Keratinocyte (primary cell): ENCODE results near the gene CCDC88A. TPM values are rescaled to one million over a fixed set of nuclear protein-coding genes. Genes with fewer than 3 reads are reported as not detected.

ENCODE experiments used
- DNase-seq: peaks from one replicate; pipeline ENCODE4 v3.0.0-alpha.2; 2011; ENCODE audit warnings: low read depth, missing footprints, low spot score
- FAIRE-seq: peaks from 2 replicates; lab custom pipeline; 2011; peaks lifted over from hg19 to GRCh38; lab: Jason Lieb, UNC
- H2AFZ ChIP-seq: 2 replicates; pipeline ENCODE4 v1.6.0; 2012; ENCODE audit warnings: low read length, control low read depth, inconsistent platforms; ENCODE audit not compliant: control insufficient read depth
- H3K27ac ChIP-seq: 2 replicates; pipeline ENCODE4 v1.5.1; 2011; ENCODE audit warnings: low read length; ENCODE audit not compliant: control insufficient read depth, insufficient read depth
- H3K27me3 ChIP-seq: 3 replicates; pipeline ENCODE4 v1.6.0; 2011; ENCODE audit warnings: low read length; ENCODE audit not compliant: control insufficient read depth, insufficient read depth; ENCODE audit errors: extremely low read depth
- H3K36me3 ChIP-seq, 2 experiments: 2 replicates in 1 of 2; 3 replicates in 1 of 2; pipeline ENCODE4 v1.5.1; 2011; ENCODE audit warnings: low read length in 2 of 2, mild to moderate bottlenecking in 1 of 2; ENCODE audit not compliant: control insufficient read depth in 2 of 2, insufficient read depth in 2 of 2; ENCODE audit errors: extremely low read depth in 1 of 2
- H3K4me1 ChIP-seq: 3 replicates; pipeline ENCODE4 v1.5.1; 2011; ENCODE audit warnings: low read length; ENCODE audit not compliant: control insufficient read depth, insufficient read depth; ENCODE audit errors: extremely low read depth
- H3K4me2 ChIP-seq: 3 replicates; pipeline ENCODE4 v1.6.0; 2011; ENCODE audit warnings: low read depth, low read length; ENCODE audit not compliant: control insufficient read depth, insufficient read depth; ENCODE audit errors: extremely low read depth
- H3K4me3 ChIP-seq, 3 experiments: fragments of 200-600 bp in 1 of 3; sonication (generic) in 1 of 3; 2 replicates in 2 of 3; 3 replicates in 1 of 3; pipeline ENCODE4 v1.5.1; 2011 to 2016; ENCODE audit warnings: low read length in 3 of 3, mild to moderate bottlenecking in 3 of 3, control low read depth in 2 of 3, inconsistent platforms in 1 of 3, low read depth in 1 of 3, mixed read lengths in 1 of 3, mixed run types in 1 of 3, moderate library complexity in 1 of 3; ENCODE audit not compliant: control insufficient read depth in 2 of 3, insufficient read depth in 2 of 3; ENCODE audit errors: extremely low read depth in 1 of 3
- H3K79me2 ChIP-seq: 2 replicates; pipeline ENCODE4 v1.6.0; 2012; ENCODE audit warnings: low read length; ENCODE audit not compliant: control insufficient read depth, insufficient read depth
- H3K9ac ChIP-seq: 3 replicates; pipeline ENCODE4 v1.6.0; 2011; ENCODE audit warnings: low read length; ENCODE audit not compliant: control insufficient read depth, insufficient read depth; ENCODE audit errors: extremely low read depth
- H3K9me1 ChIP-seq: 3 replicates; pipeline ENCODE4 v1.6.0; 2011; ENCODE audit warnings: low read length; ENCODE audit not compliant: control insufficient read depth, insufficient read depth; ENCODE audit errors: extremely low read depth
- H3K9me3 ChIP-seq: 2 replicates; pipeline ENCODE4 v1.5.1; 2012; ENCODE audit warnings: low read depth, low read length; ENCODE audit not compliant: control insufficient read depth
- H4K20me1 ChIP-seq: 3 replicates; pipeline ENCODE4 v1.6.0; 2011; ENCODE audit warnings: low read length; ENCODE audit not compliant: control insufficient read depth, insufficient read depth; ENCODE audit errors: extremely low read depth
- EZH2 ChIP-seq: IDR thresholded peaks from one replicate; pipeline ENCODE4 v1.6.1; 2012; ENCODE audit warnings: inconsistent platforms, mild to moderate bottlenecking, low read length, moderate library complexity
- dilution Hi-C: fragments of 300-500 bp; cut with MboI; formaldehyde crosslinking; loops from one replicate; pipeline ENCODE4 v1.7.0; 2020; ENCODE audit warnings: low sequenced_read_pairs; ENCODE audit not compliant: extremely low pct_ligation_motif_present
- polyA plus RNA-seq, 5 experiments: library from polyadenylated mRNA; depleted of rRNA in 3 of 5; stranded (reverse) in 3 of 5; stranded (forward) in 1 of 5; unstranded in 1 of 5; fragments of >200 nt; gene quantifications; 1 replicate in 1 of 5; 2 replicates in 3 of 5; 3 replicates in 1 of 5; pipeline versions ENCODE4 v1.2.1 to v1.2.3, GENCODE V29; 2011 to 2012; ENCODE audit warnings: missing spikeins in 2 of 5, low read depth in 1 of 5, low replicate concordance in 1 of 5
- TF ChIP-seq, protein P1 (sequence below), 3 experiments: IDR thresholded peaks in 1 of 3; conservative IDR thresholded peaks in 1 of 3; optimal IDR thresholded peaks in 1 of 3; 2 replicates in 2 of 3; 3 replicates in 1 of 3; pipeline versions ENCODE3 to v1.5.1; 2011; ENCODE audit warnings: low read length in 3 of 3, mild to moderate bottlenecking in 3 of 3, moderate library complexity in 2 of 3, control low read depth in 1 of 3, inconsistent platforms in 1 of 3; ENCODE audit not compliant: insufficient read depth in 2 of 3; ENCODE audit errors: extremely low read depth in 1 of 3

The CCDC88A gene
- polyA plus RNA-seq, 1 donor (not counting 4 experiments of a cell fraction or from before 2014, with no cell fraction given), result 21.3 TPM

DNA sequence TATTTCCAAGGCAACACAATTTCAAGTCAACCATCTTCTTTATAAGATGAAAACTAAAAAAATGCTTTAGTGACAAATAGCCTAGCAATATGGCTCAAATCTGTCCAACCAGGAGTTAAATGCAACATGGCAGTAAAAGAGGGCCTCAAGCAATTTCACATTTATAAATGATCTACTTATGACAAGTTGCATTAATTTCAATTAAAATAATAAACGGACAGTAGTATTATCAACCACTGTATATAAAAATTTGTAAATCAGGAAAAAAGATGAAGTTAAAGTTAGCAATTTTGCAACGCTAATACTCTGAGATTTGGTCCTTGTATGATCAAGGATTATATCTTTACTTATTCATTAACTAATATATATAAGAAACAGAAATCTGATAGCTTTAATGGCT lies 19.3 kb downstream of the CCDC88A start:
- no peaks in the 10 kb centered on the region for H3K79me2 ChIP-seq
- TF ChIP-seq EZH2, result no peak
- TF ChIP-seq, protein P1, sequence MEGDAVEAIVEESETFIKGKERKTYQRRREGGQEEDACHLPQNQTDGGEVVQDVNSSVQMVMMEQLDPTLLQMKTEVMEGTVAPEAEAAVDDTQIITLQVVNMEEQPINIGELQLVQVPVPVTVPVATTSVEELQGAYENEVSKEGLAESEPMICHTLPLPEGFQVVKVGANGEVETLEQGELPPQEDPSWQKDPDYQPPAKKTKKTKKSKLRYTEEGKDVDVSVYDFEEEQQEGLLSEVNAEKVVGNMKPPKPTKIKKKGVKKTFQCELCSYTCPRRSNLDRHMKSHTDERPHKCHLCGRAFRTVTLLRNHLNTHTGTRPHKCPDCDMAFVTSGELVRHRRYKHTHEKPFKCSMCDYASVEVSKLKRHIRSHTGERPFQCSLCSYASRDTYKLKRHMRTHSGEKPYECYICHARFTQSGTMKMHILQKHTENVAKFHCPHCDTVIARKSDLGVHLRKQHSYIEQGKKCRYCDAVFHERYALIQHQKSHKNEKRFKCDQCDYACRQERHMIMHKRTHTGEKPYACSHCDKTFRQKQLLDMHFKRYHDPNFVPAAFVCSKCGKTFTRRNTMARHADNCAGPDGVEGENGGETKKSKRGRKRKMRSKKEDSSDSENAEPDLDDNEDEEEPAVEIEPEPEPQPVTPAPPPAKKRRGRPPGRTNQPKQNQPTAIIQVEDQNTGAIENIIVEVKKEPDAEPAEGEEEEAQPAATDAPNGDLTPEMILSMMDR (optimal IDR thresholded peaks at IDR 0.05 in 1 of 3, IDR thresholded peaks at IDR 0.05 in 1 of 3, conservative IDR thresholded peaks at IDR 0.05 in 1 of 3; ENCODE audit: extremely low read depth in 1 of 3, insufficient read depth in 2 of 3, low read length in 3 of 3), result no peak
- no peaks in the 10 kb centered on the region for H4K20me1 ChIP-seq
- dilution Hi-C loops, result no loop called here
- no peaks in the 10 kb centered on the region for H3K9me3 ChIP-seq
- H3K36me3 ChIP-seq, result peaks cover 0 to 2% of the 10 kb centered on the region in 2 experiments
- no peaks in the 10 kb centered on the region for H3K9me1 ChIP-seq
- no peak overlapping the region for H3K4me3 ChIP-seq
- H3K9ac ChIP-seq, result no peak overlapping the region
- no peak for DNase-seq
- no peak for FAIRE-seq
- H3K27ac ChIP-seq, result no peak overlapping the region
- no peak overlapping the region for H2AFZ ChIP-seq
- H3K4me2 ChIP-seq, result no peak overlapping the region
- no peaks in the 10 kb centered on the region for H3K27me3 ChIP-seq
- H3K4me1 ChIP-seq, result no peaks in the 10 kb centered on the region

DNA sequence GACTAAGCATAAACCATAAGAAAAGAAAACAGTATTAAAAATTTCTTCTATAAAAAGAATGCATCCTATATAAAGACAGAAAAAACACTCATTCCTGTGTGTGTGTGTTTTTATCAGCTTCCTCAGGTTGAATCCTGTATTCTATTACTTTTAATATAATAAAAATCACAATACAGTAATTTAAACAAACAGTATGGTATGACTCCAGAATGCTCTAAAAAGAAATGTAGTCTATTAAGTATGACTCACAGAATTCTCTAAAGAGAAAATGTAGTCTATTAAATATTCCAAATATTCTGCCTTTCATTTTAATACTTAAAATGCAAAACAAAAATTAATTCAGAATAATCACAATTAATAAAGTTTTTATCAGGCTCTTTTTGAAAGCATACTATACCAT lies 19.8 kb downstream of the CCDC88A start:
- H3K4me1 ChIP-seq, result no peaks in the 10 kb centered on the region
- H3K27ac ChIP-seq, result no peak overlapping the region
- dilution Hi-C loops, result no loop called here
- FAIRE-seq (no peak), DNase-seq (no peak)
- H2AFZ ChIP-seq, result no peak overlapping the region
- no peaks in the 10 kb centered on the region for H3K79me2 ChIP-seq
- no peaks in the 10 kb centered on the region for H3K36me3 ChIP-seq
- H3K9me1 ChIP-seq, result no peaks in the 10 kb centered on the region
- no peak overlapping the region for H3K4me3 ChIP-seq
- H4K20me1 ChIP-seq, result no peaks in the 10 kb centered on the region
- TF ChIP-seq EZH2, result no peak
- TF ChIP-seq, protein P1 (optimal IDR thresholded peaks at IDR 0.05 in 1 of 3, IDR thresholded peaks at IDR 0.05 in 1 of 3, conservative IDR thresholded peaks at IDR 0.05 in 1 of 3; ENCODE audit: extremely low read depth in 1 of 3, insufficient read depth in 2 of 3, low read length in 3 of 3), result no peak
- H3K9me3 ChIP-seq, result no peaks in the 10 kb centered on the region
- no peak overlapping the region for H3K4me2 ChIP-seq
- H3K27me3 ChIP-seq, result no peaks in the 10 kb centered on the region
- H3K9ac ChIP-seq, result no peak overlapping the region
